ENCODE results near the gene GSX2. TPM values are rescaled to one million over a fixed set of nuclear protein-coding genes. Genes with fewer than 3 reads are reported as not detected.

GSX2 gene
- total RNA-seq, 1 donor from 2014 or later = 0.35 TPM

GRCh38 chr4:54065282-54066087 is 34.5 kb upstream of the GSX2 start:
- DNase-seq (ENCODE audit: extremely low spot score, unreplicated experiment) = no peak
- H3K4me1 Mint-ChIP-seq (ENCODE audit: unreplicated experiment) = peaks cover 48% of the 10 kb centered on the region
- H3K36me3 Mint-ChIP-seq (ENCODE audit: unreplicated experiment) = no peaks in the 10 kb centered on the region
- no peaks in the 10 kb centered on the region for H3K9me3 Mint-ChIP-seq (ENCODE audit: unreplicated experiment)
- H3K4me3 Mint-ChIP-seq (ENCODE audit: unreplicated experiment) = peak overlapping the region; percentile 71
- H3K27me3 Mint-ChIP-seq (ENCODE audit: unreplicated experiment) = no peaks in the 10 kb centered on the region
- TF ChIP-seq CTCF (IDR thresholded peaks at IDR 0.05) = no peak
- H3K27ac Mint-ChIP-seq (ENCODE audit: unreplicated experiment) = peak overlapping the region; percentile 97

- no peak overlapping the region for H3K4me3 Mint-ChIP-seq (ENCODE audit: unreplicated experiment)
- no peaks in the 10 kb centered on the region for H3K36me3 Mint-ChIP-seq (ENCODE audit: unreplicated experiment)
- H3K9me3 Mint-ChIP-seq (ENCODE audit: unreplicated experiment) = no peaks in the 10 kb centered on the region
- DNase-seq (ENCODE audit: extremely low spot score, unreplicated experiment) = no peak
- no peak for TF ChIP-seq CTCF (IDR thresholded peaks at IDR 0.05)
- peaks cover 42% of the 10 kb centered on the region for H3K4me1 Mint-ChIP-seq (ENCODE audit: unreplicated experiment)
- peak overlapping the region; percentile 97 for H3K27ac Mint-ChIP-seq (ENCODE audit: unreplicated experiment)
- H3K27me3 Mint-ChIP-seq (ENCODE audit: unreplicated experiment) = no peaks in the 10 kb centered on the region
Measured at GRCh38 chr4:54066088-54066415, 33.9 kb upstream of the GSX2 start.

- Mint-ChIP-seq H3K4me1 (ENCODE audit: unreplicated experiment) (peaks cover 35% of the 10 kb centered on the region), H3K27me3 (ENCODE audit: unreplicated experiment) (no peaks in the 10 kb centered on the region), H3K27ac (ENCODE audit: unreplicated experiment) (peak overlapping the region; percentile 68), H3K9me3 (ENCODE audit: unreplicated experiment) (no peaks in the 10 kb centered on the region), H3K36me3 (ENCODE audit: unreplicated experiment) (no peaks in the 10 kb centered on the region), H3K4me3 (ENCODE audit: unreplicated experiment) (no peak overlapping the region)
- TF ChIP-seq CTCF (IDR thresholded peaks at IDR 0.05) = no peak
- DNase-seq (ENCODE audit: extremely low spot score, unreplicated experiment) = no peak
Measured at GRCh38 chr4:54066718-54067129, 33.2 kb upstream of the GSX2 start.

GRCh38 chr4:54067166-54067565 is 32.8 kb upstream of the GSX2 start:
- no peak overlapping the region for H3K4me3 Mint-ChIP-seq (ENCODE audit: unreplicated experiment)

More at GRCh38 chr4:54067166-54067565, 32.8 kb upstream of the GSX2 start:
- Mint-ChIP-seq H3K9me3 (ENCODE audit: unreplicated experiment) (no peaks in the 10 kb centered on the region), H3K36me3 (ENCODE audit: unreplicated experiment) (no peaks in the 10 kb centered on the region), H3K27me3 (ENCODE audit: unreplicated experiment) (no peaks in the 10 kb centered on the region), H3K4me1 (ENCODE audit: unreplicated experiment) (peaks cover 31% of the 10 kb centered on the region), H3K27ac (ENCODE audit: unreplicated experiment) (peak overlapping the region; percentile 68)
- no peak for TF ChIP-seq CTCF (IDR thresholded peaks at IDR 0.05)
- no peak for DNase-seq (ENCODE audit: extremely low spot score, unreplicated experiment)
